DND-41 (cell line): ENCODE measurements around the gene MGAT5.

Experiments
- ATAC-seq: fragments of 200-7000 bp; cut with Tn5 transposase; 3 replicates; pipeline ENCODE4 v1.9.1; 2021; ENCODE audit warnings: low read depth; ENCODE audit not compliant: insufficient read depth
- DNase-seq: peaks from one replicate; pipeline ENCODE4 v3.0.0-alpha.2; 2020
- H2AFZ ChIP-seq: 2 replicates; pipeline ENCODE4 v1.6.0; 2012; ENCODE audit warnings: low read depth, low read length
- H3K27ac ChIP-seq: 2 replicates; pipeline ENCODE4 v1.5.1; 2012; ENCODE audit warnings: low read length, inconsistent platforms
- H3K27me3 ChIP-seq: fragments of 200-600 bp; sonication (generic); 2 replicates; pipeline ENCODE4 v1.6.0; 2012; ENCODE audit warnings: low read length, mild to moderate bottlenecking, inconsistent platforms; ENCODE audit not compliant: insufficient read depth, poor library complexity
- H3K36me3 ChIP-seq: 2 replicates; pipeline ENCODE4 v1.5.1; 2012; ENCODE audit warnings: low read length, inconsistent platforms; ENCODE audit not compliant: insufficient read depth
- H3K4me1 ChIP-seq: 2 replicates; pipeline ENCODE4 v1.5.1; 2012; ENCODE audit warnings: mild to moderate bottlenecking, low read length; ENCODE audit not compliant: insufficient read depth
- H3K4me2 ChIP-seq: 2 replicates; pipeline ENCODE4 v1.6.0; 2012; ENCODE audit warnings: mild to moderate bottlenecking, moderate library complexity, low read length, inconsistent platforms; ENCODE audit not compliant: insufficient read depth
- H3K4me3 ChIP-seq, 2 experiments: fragments of 200-600 bp in 1 of 2; shearing (Covaris generic) in 1 of 2; 2 replicates each; pipeline ENCODE4 v1.5.1; 2012 to 2016; ENCODE audit warnings: inconsistent platforms in 2 of 2, low read length in 2 of 2, mild to moderate bottlenecking in 2 of 2, low read depth in 1 of 2, moderate library complexity in 1 of 2
- H3K79me2 ChIP-seq: 2 replicates; pipeline ENCODE4 v1.6.0; 2012; ENCODE audit warnings: low read length, inconsistent platforms; ENCODE audit not compliant: insufficient read depth
- H3K9ac ChIP-seq: 2 replicates; pipeline ENCODE4 v1.6.0; 2012; ENCODE audit warnings: low read depth, mild to moderate bottlenecking, inconsistent platforms, low read length, moderate library complexity
- H3K9me3 ChIP-seq: 2 replicates; pipeline ENCODE4 v1.5.1; 2012; ENCODE audit warnings: low read length, moderate library complexity, mild to moderate bottlenecking, inconsistent platforms; ENCODE audit not compliant: insufficient read depth, severe bottlenecking
- H4K20me1 ChIP-seq: 2 replicates; pipeline ENCODE4 v1.6.0; 2012; ENCODE audit warnings: low read length; ENCODE audit not compliant: insufficient read depth
- EZH2 ChIP-seq: IDR thresholded peaks from 3 replicates; pipeline ENCODE4 v1.6.1; 2012; ENCODE audit warnings: borderline replicate concordance, low read depth, mild to moderate bottlenecking, moderate library complexity, low read length, inconsistent platforms; ENCODE audit not compliant: severe bottlenecking
- TF ChIP-seq, protein P1 (sequence below): IDR thresholded peaks from 2 replicates; pipeline ENCODE4 v1.5.1; 2012; ENCODE audit warnings: borderline replicate concordance, low read length, moderate library complexity, mild to moderate bottlenecking; ENCODE audit not compliant: poor library complexity, severe bottlenecking; ENCODE audit errors: extremely low read depth

Gene MGAT5

GRCh38 chr2:134253804-134254203, at the start of gene MGAT5:
Gene MGAT5 (plus strand): TSS chr2:134254072. CDS start chr2:134254404, 332 bp downstream.
- ATAC-seq (no peak), DNase-seq (no peak)
- peaks cover 17% of the 10 kb centered on the region; the same call in 1 of the 2 replicates for H4K20me1 ChIP-seq
- H2AFZ ChIP-seq, result no peak within 1 kb of the TSS
- no peak within 1 kb of the TSS for H3K27ac ChIP-seq
- peaks cover 54% of the 10 kb centered on the region for H3K79me2 ChIP-seq
- H3K4me1 ChIP-seq, result peaks cover 34% of the 10 kb centered on the region
- no peaks in the 10 kb centered on the region for H3K9me3 ChIP-seq
- peaks cover 25% of the 10 kb centered on the region for H3K36me3 ChIP-seq
- no peak within 1 kb of the TSS for H3K4me3 ChIP-seq
- no peak within 1 kb of the TSS for H3K4me2 ChIP-seq
- no peak within 1 kb of the TSS for H3K9ac ChIP-seq
- TF ChIP-seq EZH2, result no peak
- TF ChIP-seq, protein P1, sequence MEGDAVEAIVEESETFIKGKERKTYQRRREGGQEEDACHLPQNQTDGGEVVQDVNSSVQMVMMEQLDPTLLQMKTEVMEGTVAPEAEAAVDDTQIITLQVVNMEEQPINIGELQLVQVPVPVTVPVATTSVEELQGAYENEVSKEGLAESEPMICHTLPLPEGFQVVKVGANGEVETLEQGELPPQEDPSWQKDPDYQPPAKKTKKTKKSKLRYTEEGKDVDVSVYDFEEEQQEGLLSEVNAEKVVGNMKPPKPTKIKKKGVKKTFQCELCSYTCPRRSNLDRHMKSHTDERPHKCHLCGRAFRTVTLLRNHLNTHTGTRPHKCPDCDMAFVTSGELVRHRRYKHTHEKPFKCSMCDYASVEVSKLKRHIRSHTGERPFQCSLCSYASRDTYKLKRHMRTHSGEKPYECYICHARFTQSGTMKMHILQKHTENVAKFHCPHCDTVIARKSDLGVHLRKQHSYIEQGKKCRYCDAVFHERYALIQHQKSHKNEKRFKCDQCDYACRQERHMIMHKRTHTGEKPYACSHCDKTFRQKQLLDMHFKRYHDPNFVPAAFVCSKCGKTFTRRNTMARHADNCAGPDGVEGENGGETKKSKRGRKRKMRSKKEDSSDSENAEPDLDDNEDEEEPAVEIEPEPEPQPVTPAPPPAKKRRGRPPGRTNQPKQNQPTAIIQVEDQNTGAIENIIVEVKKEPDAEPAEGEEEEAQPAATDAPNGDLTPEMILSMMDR, result no peak
- H3K27me3 ChIP-seq, result no peaks in the 10 kb centered on the region

GRCh38 chr2:134205087-134205486, 48.8 kb upstream of the MGAT5 start:
- peaks cover 73% of the 10 kb centered on the region for H3K79me2 ChIP-seq
- H3K27ac ChIP-seq, result no peak overlapping the region
- H3K4me1 ChIP-seq, result no peaks in the 10 kb centered on the region
- H3K27me3 ChIP-seq, result no peaks in the 10 kb centered on the region
- no peak overlapping the region for H3K4me2 ChIP-seq
- H3K9ac ChIP-seq, result no peak overlapping the region
- H4K20me1 ChIP-seq, result peaks cover 46% of the 10 kb centered on the region
- ATAC-seq (no peak), DNase-seq (no peak)
- no peaks in the 10 kb centered on the region for H3K36me3 ChIP-seq
- TF ChIP-seq, protein P1, result no peak
- no peak for TF ChIP-seq EZH2
- H3K4me3 ChIP-seq, result no peak overlapping the region
- no peaks in the 10 kb centered on the region for H3K9me3 ChIP-seq
- H2AFZ ChIP-seq, result no peak overlapping the region

- Histone ChIP-seq H3K36me3 (no peaks in the 10 kb centered on the region), H3K27ac (no peak overlapping the region), H3K9ac (no peak overlapping the region), H2AFZ (no peak overlapping the region), H3K79me2 (peaks cover 64% of the 10 kb centered on the region), H4K20me1 (peaks cover 37% of the 10 kb centered on the region), H3K4me3 (no peak overlapping the region), H3K4me1 (no peaks in the 10 kb centered on the region), H3K27me3 (no peaks in the 10 kb centered on the region), H3K4me2 (no peak overlapping the region), H3K9me3 (no peaks in the 10 kb centered on the region)
- ATAC-seq (no peak), DNase-seq (no peak)
- TF ChIP-seq, protein P1, result no peak
- TF ChIP-seq EZH2, result no peak
Observed at GRCh38 chr2:134206031-134206430, 47.8 kb upstream of the MGAT5 start.

DNA sequence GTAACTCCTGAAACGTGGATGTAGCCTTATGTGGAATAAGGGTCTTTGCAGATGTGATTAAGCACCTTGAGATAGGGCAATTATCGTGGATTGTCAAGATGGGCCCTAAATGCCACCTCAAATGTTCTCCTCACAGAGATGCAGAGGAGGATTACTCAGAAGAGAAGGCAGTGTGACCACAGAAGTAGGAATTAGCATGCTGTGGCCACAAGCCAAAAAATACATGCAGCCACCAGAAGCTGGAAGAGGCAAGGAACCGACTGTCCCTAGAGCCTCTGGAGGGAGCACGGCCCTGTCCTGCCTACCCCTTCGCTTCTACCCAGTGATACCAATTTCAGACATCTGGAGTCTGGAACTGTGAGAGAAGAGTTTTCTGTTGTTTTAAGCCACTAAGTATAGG, 47.3 kb upstream of the MGAT5 start:
- H3K36me3 ChIP-seq, result no peaks in the 10 kb centered on the region
- no peak overlapping the region for H3K27ac ChIP-seq
- H3K9ac ChIP-seq, result no peak overlapping the region
- ATAC-seq (0 out of 3 replicates have a peak, but pooled peaks have one; percentile 16), DNase-seq (no peak)
- H4K20me1 ChIP-seq, result peaks cover 37% of the 10 kb centered on the region
- no peak overlapping the region for H3K4me3 ChIP-seq
- no peaks in the 10 kb centered on the region for H3K4me1 ChIP-seq
- H3K9me3 ChIP-seq, result no peaks in the 10 kb centered on the region
- peaks cover 58% of the 10 kb centered on the region for H3K79me2 ChIP-seq
- H3K27me3 ChIP-seq, result no peaks in the 10 kb centered on the region
- TF ChIP-seq, protein P1, result no peak
- no peak for TF ChIP-seq EZH2
- no peak overlapping the region for H3K4me2 ChIP-seq
- H2AFZ ChIP-seq, result no peak overlapping the region
